Measurements from ENCODE around the gene CXCL9.

DNA sequence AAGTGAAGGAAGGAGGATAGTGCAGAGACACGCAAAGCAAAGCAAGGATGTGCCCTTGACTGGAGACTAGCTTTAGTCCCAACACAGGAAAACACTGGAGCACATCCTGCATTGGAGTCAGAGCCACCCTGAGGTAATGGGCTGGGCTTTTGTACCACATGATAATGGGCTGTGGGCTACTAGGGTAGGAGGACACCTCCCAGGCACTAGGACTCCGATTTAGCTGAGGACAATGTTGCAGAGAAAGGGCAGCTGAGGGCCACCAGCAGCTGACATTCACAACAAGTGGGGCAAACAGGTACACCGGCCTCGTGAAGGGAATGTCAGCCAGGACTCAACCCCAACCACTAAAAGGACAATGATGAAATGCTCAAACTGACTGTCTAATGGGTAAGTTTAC, 26.7 kb downstream of the CXCL9 start:
- TF ChIP-seq, protein P1, sequence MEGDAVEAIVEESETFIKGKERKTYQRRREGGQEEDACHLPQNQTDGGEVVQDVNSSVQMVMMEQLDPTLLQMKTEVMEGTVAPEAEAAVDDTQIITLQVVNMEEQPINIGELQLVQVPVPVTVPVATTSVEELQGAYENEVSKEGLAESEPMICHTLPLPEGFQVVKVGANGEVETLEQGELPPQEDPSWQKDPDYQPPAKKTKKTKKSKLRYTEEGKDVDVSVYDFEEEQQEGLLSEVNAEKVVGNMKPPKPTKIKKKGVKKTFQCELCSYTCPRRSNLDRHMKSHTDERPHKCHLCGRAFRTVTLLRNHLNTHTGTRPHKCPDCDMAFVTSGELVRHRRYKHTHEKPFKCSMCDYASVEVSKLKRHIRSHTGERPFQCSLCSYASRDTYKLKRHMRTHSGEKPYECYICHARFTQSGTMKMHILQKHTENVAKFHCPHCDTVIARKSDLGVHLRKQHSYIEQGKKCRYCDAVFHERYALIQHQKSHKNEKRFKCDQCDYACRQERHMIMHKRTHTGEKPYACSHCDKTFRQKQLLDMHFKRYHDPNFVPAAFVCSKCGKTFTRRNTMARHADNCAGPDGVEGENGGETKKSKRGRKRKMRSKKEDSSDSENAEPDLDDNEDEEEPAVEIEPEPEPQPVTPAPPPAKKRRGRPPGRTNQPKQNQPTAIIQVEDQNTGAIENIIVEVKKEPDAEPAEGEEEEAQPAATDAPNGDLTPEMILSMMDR (IDR thresholded peaks at IDR 0.05) = no peak
- TF ChIP-seq POLR2A (IDR thresholded peaks at IDR 0.05) = no peak
